GDM1 (cell line): Measurements from ENCODE around the gene NKD1.
A peak's percentile ranks its signal among the peaks of the same experiment; 100 is the strongest.
"Not testable (repeated sequence)": the region's sequence is repeated elsewhere in the genome, so short reads cannot be mapped to it uniquely, and the experiment has no call there.

Experiments
- DNase-seq: peaks from one replicate; lab custom pipeline; 2025; lab: John Stamatoyannopoulos, UW

The NKD1 gene

GRCh38 chr16:50579373-50579772, 31.2 kb downstream of the NKD1 start:
- not testable (repeated sequence) for DNase-seq

DNA sequence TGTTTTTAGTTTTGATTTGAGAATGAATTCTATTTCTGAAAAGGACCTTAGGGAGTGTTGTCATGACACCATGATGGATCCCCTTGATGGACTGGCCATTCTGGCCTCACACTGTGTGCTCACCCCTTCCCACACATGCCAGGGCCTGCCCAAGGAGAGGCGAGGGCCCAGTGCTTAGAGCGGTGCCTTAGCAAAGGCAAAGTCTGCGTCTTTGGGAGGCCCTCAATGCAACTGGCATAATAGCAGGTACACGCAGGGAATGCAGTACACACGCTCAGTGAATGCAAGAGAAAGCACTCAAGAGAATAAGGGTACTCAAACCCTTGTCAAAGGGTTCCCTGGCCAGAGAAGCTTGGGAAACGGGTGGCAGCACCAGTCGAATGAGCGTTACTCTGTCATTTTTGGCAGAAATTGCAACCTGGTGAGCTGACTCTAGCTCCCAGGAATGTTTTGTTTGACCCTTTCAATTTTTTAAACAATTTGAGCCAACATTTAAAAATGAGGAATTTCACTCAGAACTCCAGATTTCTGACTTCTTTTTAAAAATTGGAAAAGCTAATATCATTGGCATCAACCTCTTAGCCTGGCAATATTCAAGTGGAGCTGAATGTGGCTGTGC, 32.1 kb downstream of the NKD1 start:
- DNase-seq: no peak

DNA sequence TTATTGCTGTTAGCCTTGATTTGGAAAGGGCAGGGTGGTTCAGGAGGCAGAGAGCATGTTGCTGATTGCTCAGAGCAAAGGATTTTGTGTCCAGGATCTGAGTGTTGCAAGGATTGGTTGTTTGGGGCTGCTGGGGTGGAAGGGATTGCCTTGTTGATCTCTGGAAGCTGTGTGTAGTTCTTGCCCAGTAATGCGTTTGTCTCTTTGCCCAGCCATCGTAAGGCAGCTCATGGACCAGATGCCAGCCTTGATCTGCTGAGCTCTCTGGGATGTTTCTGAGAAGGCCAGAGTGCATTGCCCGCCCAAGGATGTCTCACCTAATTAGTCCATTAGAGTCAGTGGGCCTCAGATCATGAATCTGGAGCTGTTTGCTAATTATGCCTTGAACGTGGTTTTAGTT, 33.6 kb downstream of the NKD1 start:
- no peak for DNase-seq

- DNase-seq: no peak
These were observed 35.0 kb downstream of the NKD1 start for GRCh38 chr16:50583211-50583610.

- DNase-seq: no peak
These were observed 36.0 kb downstream of the NKD1 start for GRCh38 chr16:50584033-50584722.

GRCh38 chr16:50585331-50585776, 37.2 kb downstream of the NKD1 start:
- DNase-seq: no peak

GRCh38 chr16:50587543-50587942, 39.3 kb downstream of the NKD1 start:
- DNase-seq: no peak

- no peak for DNase-seq
These were observed 40.1 kb downstream of the NKD1 start for GRCh38 chr16:50588276-50588675.

DNA sequence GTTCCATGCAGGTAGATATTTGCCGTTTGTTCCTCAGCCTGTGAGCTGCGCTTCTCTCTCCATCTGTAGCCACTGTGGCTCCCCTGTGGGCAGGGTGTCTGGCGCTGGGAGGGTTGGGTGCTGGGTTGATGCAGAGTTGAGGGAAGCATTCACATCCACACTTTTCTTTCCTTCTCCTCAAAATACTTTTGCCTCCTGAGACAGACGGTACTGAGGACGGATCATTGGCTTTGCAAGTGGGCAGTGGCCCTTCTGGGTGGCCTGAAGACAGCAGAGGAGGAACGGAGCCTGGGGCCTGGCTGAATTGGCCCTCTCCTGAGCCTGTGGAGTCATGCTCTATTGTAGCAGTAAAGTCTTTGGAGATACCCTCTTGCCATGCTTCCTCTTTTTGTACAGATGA, 43.0 kb downstream of the NKD1 start:
- no peak for DNase-seq

DNA sequence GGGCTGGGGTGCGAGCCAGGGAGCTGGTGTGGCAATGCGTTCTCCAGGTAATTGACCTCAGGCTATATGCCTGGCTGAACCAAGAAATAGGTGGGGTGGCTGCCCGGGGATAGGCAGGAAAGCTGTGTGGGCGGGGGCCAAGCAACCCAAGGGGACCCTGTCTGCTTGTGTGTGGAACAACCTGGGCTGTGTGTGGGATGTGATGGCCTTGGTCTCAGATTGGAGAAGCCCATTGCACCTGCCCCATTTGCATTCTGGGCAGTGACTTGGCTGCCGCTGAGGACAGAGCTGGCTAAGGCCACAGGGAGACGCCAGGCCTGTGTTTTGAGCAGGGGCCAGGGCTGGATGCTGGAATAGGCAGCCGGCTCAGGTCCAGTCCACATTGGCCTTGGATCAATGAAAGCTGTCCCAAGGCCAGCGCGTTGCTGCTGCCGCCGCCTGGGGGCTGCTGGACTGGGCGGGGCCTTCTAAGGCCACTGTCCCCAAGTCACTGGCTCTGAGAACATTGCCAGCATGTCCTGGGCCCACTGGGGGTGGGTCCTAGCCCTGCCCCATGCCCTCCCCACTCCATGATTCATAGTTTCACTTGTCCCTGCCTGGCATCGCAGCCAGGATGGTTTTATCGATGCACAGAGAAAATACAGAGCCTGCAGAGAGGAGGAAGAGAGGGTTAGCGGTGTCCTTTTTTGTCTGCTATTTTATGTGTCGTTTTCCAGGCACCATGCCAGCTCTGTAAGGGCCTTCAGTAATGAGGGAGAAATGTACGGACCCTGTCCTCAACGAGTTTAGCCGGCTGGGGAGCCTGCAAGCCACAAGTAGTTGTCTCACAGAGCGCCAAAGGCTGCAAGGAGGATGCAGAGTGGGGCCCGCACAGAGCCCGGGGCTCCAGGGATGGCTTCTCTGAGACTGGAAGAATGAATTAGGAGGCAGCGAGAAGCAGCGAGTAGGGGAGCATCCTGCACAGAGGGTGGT, 43.9 kb downstream of the NKD1 start:
- no peak for DNase-seq

DNA sequence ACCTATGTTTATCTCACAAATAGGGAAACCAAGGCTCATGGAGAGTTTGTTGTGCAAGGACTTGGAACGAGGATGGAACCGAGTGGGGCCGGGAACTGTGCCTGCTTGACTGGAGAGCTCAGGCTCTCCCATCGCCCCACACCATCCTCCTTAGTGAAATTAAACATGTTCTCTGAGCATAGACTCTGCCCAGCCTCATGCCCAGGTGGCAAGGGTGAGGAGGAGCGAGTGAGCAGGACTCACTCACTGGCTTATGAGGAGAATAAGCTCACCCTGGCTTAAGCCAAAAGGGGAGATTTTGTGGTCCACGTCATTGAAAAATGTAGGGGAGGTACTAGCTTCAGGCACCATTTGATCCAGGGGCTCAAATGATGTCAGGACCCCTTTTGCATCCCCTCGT, 44.8 kb downstream of the NKD1 start:
- DNase-seq: no peak

DNA sequence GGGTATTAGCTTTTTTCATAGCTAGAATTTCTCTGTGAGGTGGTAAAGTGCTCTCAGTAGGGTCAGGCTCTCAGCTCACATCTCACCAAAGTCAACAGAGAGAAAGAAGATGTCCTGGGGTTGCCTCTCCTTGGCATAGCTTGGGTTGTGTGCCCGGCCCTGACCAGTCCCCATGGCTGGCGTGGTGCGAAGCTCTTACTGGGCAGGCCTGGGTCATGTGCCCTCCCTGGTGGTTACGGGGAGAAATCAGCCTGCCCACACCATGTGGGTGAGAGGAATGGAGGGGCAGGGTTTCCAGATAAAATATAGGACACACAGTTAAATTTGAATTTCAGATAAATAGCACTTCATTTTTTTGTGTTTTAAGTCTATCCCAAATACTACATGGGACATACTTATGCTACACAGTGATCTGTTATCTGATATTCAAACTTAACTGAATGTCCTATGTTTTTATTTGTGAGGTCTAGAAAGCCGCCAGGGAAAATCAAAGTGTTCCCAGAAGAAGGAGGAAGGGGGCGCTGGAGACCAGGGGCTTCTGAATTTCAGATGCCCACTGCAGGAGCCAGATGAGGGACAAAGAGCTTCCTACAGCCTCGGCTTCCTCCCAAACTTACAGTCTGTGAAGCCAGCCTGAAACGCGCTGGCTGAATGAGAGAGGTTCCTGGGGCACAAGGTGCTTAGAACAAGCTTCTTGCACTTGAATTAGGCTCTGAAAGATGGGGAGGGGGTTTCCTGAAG, 45.4 kb downstream of the NKD1 start:
- DNase-seq: peak; percentile 8

GRCh38 chr16:50594308-50595260, 46.4 kb downstream of the NKD1 start:
- DNase-seq: no peak

GRCh38 chr16:50595859-50596258, 47.7 kb downstream of the NKD1 start:
- DNase-seq: no peak

DNA sequence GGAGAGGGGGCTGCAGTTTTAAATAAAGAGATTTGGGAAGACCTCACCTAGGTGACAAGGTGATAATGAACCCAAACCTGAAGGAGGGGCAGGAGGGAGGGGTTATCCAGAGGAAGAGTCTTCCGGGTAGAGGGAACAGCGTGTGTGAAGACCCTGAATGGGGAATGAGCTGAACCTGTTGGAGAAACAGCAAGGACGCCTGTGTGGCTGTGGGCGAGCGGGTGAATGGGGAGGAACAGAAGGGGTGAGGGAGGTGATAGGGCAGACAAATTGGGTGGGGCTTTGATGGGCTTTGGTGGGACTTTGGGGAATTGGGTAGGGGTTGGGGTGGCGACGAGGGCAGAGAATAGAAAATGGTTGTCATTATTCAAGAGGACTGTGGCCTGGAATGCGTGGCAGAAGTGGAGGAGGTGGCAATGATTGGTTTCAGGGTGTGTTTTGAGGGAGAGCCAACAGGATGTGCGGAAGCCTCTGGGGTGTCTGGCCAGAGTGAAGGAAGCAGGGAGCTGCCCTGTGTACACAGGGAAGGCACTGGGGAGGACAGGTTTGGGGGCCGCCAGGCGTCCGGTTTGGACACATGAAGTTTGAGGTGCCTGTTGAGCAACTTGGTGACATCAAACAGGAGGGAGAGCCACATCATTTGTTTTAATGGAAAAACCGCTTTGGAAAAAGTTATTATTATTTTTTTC, 48.7 kb downstream of the NKD1 start:
- no peak for DNase-seq

- no peak for DNase-seq
These were observed 49.5 kb downstream of the NKD1 start for GRCh38 chr16:50597563-50598255.

DNA sequence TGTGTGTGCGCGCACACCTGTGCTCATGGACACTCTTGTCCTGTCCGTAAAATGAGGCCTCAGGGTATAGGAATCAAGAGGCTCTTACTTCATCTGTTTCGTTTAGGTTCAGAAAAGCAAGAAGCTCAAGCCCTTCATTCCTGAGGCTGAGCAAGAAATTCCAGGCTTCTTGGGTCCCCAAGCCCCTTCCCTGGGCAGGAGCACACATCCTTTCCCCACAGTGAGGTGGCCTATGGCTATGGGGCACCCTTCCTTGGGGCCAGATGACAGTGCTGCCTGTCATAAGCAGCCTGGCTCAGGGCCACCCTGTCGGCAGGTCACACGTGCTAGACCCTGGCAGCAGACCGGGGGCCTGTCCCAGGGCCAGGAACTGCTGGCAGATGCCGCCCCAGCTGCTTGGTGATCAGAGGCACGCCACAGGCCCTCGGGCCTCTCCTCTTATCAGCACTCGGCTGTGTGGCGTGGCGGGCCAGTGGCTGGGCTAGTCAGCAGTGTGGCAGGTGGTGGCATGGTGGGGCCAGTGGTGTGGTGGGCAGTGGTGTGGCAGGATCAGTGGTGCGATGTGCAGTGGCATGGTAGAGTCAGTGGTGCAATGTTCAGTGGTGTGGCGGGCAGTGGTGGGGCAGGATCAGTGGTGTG, 50.2 kb downstream of the NKD1 start:
- no peak for DNase-seq

DNA sequence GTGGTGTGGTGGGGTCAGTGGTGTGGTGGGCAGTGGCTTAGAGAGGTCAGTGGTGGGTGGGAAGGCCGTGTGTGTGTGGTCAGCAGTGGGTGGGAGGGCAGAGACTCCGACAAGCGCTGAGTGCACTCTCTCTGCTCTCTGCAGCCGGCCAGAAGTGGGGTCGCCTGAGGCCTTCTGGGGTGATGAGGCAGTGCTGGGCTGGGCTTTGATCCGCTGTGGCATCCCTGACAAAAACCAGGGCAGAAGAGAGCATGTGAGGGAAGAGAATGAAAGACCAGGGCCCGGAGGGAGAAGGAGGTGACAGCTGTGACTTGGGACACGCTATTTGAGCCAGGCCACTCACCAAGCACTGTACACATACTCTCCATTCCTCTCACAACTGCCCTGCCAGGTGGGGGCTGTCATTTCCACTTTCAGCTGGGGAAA, 50.8 kb downstream of the NKD1 start:
- no peak for DNase-seq

GRCh38 chr16:50599494-50599893, 51.3 kb downstream of the NKD1 start:
- DNase-seq: no peak
